ENCODE data around the gene CCDC88A. TPM values are rescaled to one million over a fixed set of nuclear protein-coding genes. Genes with fewer than 3 reads are reported as not detected.

Gene CCDC88A
- total RNA-seq, 1 experiment from 2014 or later, result 27.2 TPM

- H3K36me3 ChIP-seq (ENCODE audit: control insufficient read depth in 1 of 2, insufficient read depth in 2 of 2, low read length in 2 of 2), result no peaks in the 10 kb centered on the region
- no peaks in the 10 kb centered on the region for H3K4me1 ChIP-seq (ENCODE audit: control insufficient read depth in 1 of 2, insufficient read depth in 2 of 2, low read length in 2 of 2)
- DNase-seq (ENCODE audit: low read depth, low spot score) (no peak), ATAC-seq (no peak)
- TF ChIP-seq ZNF274 (IDR thresholded peaks at IDR 0.05; ENCODE audit: low read depth, low read length) (no peak), REST (IDR thresholded peaks at IDR 0.05; ENCODE audit: low read depth) (no peak), POLR2A (IDR thresholded peaks at IDR 0.05; ENCODE audit: borderline replicate concordance, extremely low read depth, insufficient read depth, insufficient read length) (no peak), ATF3 (IDR thresholded peaks at IDR 0.05) (no peak), EZH2 (IDR thresholded peaks at IDR 0.05) (no peak), YY1 (IDR thresholded peaks at IDR 0.05; ENCODE audit: extremely low read depth, insufficient replicate concordance, low read depth, low read length) (no peak), EZH2phosphoT487 (IDR thresholded peaks at IDR 0.05; ENCODE audit: borderline replicate concordance) (no peak), RAD21 (IDR thresholded peaks at IDR 0.05; ENCODE audit: low read depth) (no peak), ZBTB33 (IDR thresholded peaks at IDR 0.05; ENCODE audit: extremely low read depth, insufficient replicate concordance, low read length) (no peak), SRF (IDR thresholded peaks at IDR 0.05; ENCODE audit: low read depth) (no peak), FOSL1 (IDR thresholded peaks at IDR 0.05; ENCODE audit: low read depth) (no peak), ZFX (IDR thresholded peaks at IDR 0.05) (no peak), JUND (IDR thresholded peaks at IDR 0.05) (no peak), MAX (IDR thresholded peaks at IDR 0.05) (no peak), CTCF (IDR thresholded peaks at IDR 0.05 in 2 of 3, conservative IDR thresholded peaks at IDR 0.05 in 1 of 3; ENCODE audit: borderline replicate concordance in 1 of 3, insufficient read depth in 1 of 3, low read depth in 2 of 3, low read length in 2 of 3) (no peak), ELF1 (IDR thresholded peaks at IDR 0.05; ENCODE audit: borderline replicate concordance, low read depth) (no peak)
- CTCF ChIA-PET, result no interaction called here
- no peak overlapping the region for H3K4me3 ChIP-seq (replicated peaks in 1 of 2; ENCODE audit: low read depth in 1 of 2, low read length in 2 of 2)
- no peaks in the 10 kb centered on the region for H4K20me1 ChIP-seq (ENCODE audit: insufficient read depth)
- RAD21 ChIA-PET (ENCODE audit: low non-redundant PET in 1 of 2, low total read pairs in 2 of 2, uncharacterized antibody in 2 of 2, unreplicated experiment in 2 of 2), result no interaction called here
- H3K9ac ChIP-seq (ENCODE audit: low read length), result no peak overlapping the region
- H3K4me2 ChIP-seq (ENCODE audit: low read length), result no peak overlapping the region
- H3K27ac ChIP-seq (ENCODE audit: low read depth, low read length), result no peak overlapping the region
- H3K9me3 ChIP-seq (ENCODE audit: control insufficient read depth in 1 of 2, insufficient read depth in 1 of 2, low read depth in 1 of 2, low read length in 2 of 2), result no peaks in the 10 kb centered on the region
- intact Hi-C loops (cut with micrococcal nuclease), result no loop called here
- POLR2A ChIA-PET, result no interaction called here
- no peak overlapping the region for H2AFZ ChIP-seq (ENCODE audit: low read depth, low read length, poor library complexity, severe bottlenecking)
- H3K27me3 ChIP-seq (ENCODE audit: insufficient read depth, low read length), result no peaks in the 10 kb centered on the region
- no peaks in the 10 kb centered on the region for H3K9me2 ChIP-seq (ENCODE audit: insufficient read depth)
- H3K79me2 ChIP-seq (ENCODE audit: insufficient read depth, low read length), result no peaks in the 10 kb centered on the region
- BruUV-seq (replicated peaks), result no TSS peak
Observed at GRCh38 chr2:55459279-55459678, 39.6 kb upstream of the CCDC88A start.

Measured in HCT116 (cell line).